KBM-7 (cell line): Measurements from ENCODE around the gene RABL2B.
A peak's percentile ranks its signal among the peaks of the same experiment; 100 is the strongest.

Experiments
- DNase-seq: peaks from one replicate; pipeline ENCODE4 v3.0.0-alpha.2; 2015
- in situ Hi-C: fragments of 300-500 bp; cut with MboI; formaldehyde crosslinking; loops from 2 replicates; pipeline ENCODE4 v1.14.3; 2020; ENCODE audit warnings: low sequenced_read_pairs, low pct_unique_long_range_greater_than_20kb, mixed read lengths

RABL2B gene

GRCh38 chr22:50739894-50740293 lies 43.5 kb downstream of the RABL2B start:
- in situ Hi-C loops: no loop called here
- DNase-seq: no peak

- DNase-seq: no peak
- in situ Hi-C loops: no loop called here
Observed at GRCh38 chr22:50739279-50739691, 44.2 kb downstream of the RABL2B start.

GRCh38 chr22:50738649-50739227 lies 44.7 kb downstream of the RABL2B start:
- in situ Hi-C loops: no loop called here
- no peak for DNase-seq

GRCh38 chr22:50737728-50738648 lies 45.4 kb downstream of the RABL2B start, which contains the start of gene ACR:
Gene ACR, plus strand, starts transcription at chr22:50738204. Its CDS starts 32 bp downstream, at chr22:50738236.
- in situ Hi-C loops: no loop called here

GRCh38 chr22:50735739-50736030 lies 47.8 kb downstream of the RABL2B start:
- no peak for DNase-seq
- in situ Hi-C loops: no loop called here

More at GRCh38 chr22:50737728-50738648, 45.4 kb downstream of the RABL2B start, which contains the start of gene ACR:
- DNase-seq: no peak

GRCh38 chr22:50734986-50735738 lies 48.3 kb downstream of the RABL2B start:
- in situ Hi-C loops: no loop called here
- DNase-seq: no peak

GRCh38 chr22:50734343-50734771 lies 49.1 kb downstream of the RABL2B start:
- in situ Hi-C loops: no loop called here
- DNase-seq: no peak

GRCh38 chr22:50733521-50734342 lies 49.7 kb downstream of the RABL2B start:
- in situ Hi-C loops: no loop called here
- DNase-seq: no peak

GRCh38 chr22:50732681-50733080 lies 50.8 kb downstream of the RABL2B start:
- no peak for DNase-seq
- in situ Hi-C loops: no loop called here

GRCh38 chr22:50731811-50732624 lies 51.4 kb downstream of the RABL2B start:
- in situ Hi-C loops: no loop called here
- DNase-seq: peak; percentile 66

GRCh38 chr22:50730941-50731661 lies 52.3 kb downstream of the RABL2B start:
- in situ Hi-C loops: no loop called here
- DNase-seq: no peak

- DNase-seq: no peak
Observed at GRCh38 chr22:50730013-50730891, 53.2 kb downstream of the RABL2B start.

GRCh38 chr22:50729391-50730012 lies 53.9 kb downstream of the RABL2B start:
- in situ Hi-C loops: no loop called here
- DNase-seq: no peak

More at GRCh38 chr22:50730013-50730891, 53.2 kb downstream of the RABL2B start:
- in situ Hi-C loops: no loop called here

- in situ Hi-C loops: no loop called here
- DNase-seq: no peak
Observed at GRCh38 chr22:50728523-50728931, 54.9 kb downstream of the RABL2B start.

GRCh38 chr22:50727678-50728522 lies 55.5 kb downstream of the RABL2B start:
- in situ Hi-C loops: no loop called here

More at GRCh38 chr22:50727678-50728522, 55.5 kb downstream of the RABL2B start:
- no peak for DNase-seq
